GM12872 (cell line): ENCODE results near the gene ZNF598.

ENCODE experiments used
- TF ChIP-seq, protein P1 (sequence below): IDR thresholded peaks from 3 replicates; pipeline ENCODE4 v1.5.1; 2011; ENCODE audit warnings: low read depth, mild to moderate bottlenecking, low read length, moderate library complexity; ENCODE audit not compliant: insufficient read depth

The ZNF598 gene

DNA sequence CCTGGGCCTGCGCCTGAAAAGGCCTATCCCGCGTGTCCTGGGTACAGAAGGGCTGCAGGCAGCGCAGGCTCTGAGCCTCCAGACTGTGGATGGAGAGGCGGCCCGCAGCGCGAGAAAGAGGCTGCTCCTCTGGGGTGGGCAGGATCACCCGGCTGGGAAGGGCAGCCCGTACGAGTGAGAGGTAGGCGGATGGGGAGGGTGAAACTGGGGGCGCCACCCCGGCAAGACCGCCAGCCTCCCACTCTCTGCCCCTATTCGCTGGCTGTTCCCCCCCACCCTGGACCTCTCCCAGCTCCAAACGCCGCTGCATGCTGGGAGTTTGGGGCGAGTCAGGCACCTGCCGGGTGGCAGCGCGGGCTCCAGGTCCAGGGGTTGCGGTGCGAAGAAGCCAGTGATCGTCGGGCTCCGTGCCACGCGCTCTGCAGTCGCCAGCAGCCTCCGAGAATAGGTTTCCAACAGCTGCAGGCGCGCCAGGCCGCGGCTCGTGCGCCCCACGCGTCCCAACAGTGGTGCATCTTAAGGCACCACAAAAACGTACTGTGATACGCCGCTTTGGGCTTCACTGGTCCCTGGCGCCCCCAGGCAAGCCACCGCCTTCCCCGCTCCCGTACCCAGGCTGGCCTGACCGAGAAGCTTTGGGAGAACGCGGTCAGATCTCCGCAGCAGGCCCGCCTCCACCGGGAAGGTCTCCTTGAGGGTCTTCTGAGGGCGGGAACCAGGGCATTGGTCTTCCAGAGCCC is 29.4 kb downstream of the ZNF598 start:
- TF ChIP-seq, protein P1, sequence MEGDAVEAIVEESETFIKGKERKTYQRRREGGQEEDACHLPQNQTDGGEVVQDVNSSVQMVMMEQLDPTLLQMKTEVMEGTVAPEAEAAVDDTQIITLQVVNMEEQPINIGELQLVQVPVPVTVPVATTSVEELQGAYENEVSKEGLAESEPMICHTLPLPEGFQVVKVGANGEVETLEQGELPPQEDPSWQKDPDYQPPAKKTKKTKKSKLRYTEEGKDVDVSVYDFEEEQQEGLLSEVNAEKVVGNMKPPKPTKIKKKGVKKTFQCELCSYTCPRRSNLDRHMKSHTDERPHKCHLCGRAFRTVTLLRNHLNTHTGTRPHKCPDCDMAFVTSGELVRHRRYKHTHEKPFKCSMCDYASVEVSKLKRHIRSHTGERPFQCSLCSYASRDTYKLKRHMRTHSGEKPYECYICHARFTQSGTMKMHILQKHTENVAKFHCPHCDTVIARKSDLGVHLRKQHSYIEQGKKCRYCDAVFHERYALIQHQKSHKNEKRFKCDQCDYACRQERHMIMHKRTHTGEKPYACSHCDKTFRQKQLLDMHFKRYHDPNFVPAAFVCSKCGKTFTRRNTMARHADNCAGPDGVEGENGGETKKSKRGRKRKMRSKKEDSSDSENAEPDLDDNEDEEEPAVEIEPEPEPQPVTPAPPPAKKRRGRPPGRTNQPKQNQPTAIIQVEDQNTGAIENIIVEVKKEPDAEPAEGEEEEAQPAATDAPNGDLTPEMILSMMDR, result no peak

DNA sequence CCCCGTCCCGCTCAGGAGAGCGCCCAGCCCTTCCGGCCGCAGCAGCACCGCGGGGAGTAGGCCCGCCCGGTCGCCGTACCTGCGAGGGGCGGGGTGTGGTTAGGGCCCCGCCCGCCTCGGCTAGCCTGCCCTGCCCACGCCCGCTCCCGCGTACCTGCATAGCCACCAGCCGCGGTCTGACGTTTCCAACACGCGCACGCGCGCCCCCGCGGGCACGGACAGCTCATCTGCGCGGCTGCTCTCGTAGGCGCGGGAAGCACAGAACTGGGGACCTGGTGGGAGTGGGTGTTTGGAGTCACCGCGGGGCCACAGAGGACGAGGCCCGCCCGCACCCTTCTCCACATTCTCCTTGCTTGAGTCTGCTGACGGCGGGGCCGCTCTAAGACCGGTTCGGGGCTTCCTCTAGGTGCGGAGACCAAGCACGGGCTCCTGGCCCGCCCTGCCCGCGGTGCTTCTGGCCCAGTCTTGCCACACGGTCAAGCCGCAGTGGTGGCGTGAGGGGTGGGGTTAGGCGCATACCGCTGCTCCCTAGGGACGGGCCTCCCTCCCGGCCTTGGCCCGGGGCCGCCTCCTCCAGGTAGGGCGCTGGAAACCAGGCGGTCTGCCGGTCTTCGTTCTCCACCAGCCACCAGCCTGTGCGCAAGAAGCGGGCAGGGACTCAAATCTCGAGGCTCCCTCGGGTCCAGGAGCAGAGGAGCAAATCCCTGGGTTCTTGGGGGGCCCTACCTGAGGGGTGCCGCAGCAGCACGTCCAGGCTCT is 30.2 kb downstream of the ZNF598 start:
- TF ChIP-seq, protein P1, result no peak

DNA sequence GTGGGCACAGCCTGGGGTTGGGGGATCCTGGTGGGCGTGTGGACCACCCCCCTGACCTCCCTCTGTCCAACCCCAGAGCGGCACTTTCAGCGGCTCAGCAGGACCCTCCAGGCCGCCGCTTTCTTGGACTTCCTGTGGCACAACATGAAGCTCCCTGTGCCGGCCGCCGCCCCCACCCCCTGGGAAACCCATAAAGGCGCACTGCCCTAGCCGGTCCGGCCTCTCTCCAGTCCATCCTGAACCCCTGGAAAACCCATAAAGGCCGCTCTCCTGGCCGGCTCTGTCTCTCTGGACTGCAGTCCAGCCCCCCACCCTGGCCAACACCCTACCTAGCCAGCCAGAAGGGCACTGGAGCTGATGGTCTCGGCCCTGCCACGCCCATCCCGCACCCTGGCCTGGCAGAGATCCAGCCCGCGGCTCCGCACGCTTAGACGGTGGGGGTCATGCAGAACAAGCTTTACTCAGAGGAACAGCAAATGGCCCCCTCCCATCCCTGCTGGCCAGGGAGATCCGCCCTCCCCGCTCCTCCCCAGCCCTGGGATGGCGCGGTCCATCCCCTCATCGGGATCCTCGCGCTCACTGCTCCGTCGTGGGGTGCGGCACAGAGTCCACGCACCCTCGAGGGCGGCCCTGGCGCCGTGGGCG is 31.0 kb downstream of the ZNF598 start:
- TF ChIP-seq, protein P1, result no peak

DNA sequence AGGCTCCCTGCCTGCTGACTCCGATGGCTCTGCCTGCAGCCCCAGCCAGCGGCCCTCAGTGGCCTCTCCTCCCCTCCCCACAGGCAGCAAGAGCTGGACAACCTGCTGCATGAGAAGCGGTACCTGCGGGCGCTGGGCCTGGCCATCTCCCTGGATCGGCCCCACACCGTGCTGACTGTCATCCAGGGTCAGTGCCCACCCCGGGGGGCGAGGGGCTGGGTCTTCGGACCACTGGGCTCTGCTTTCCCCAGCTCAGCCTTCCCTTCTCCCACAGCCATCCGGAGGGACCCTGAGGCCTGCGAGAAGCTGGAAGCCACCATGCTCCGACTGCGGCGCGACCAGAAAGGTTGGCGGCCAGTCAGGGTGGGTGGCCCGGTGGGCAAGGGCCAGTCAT is 31.7 kb downstream of the ZNF598 start:
- TF ChIP-seq, protein P1, result no peak

DNA sequence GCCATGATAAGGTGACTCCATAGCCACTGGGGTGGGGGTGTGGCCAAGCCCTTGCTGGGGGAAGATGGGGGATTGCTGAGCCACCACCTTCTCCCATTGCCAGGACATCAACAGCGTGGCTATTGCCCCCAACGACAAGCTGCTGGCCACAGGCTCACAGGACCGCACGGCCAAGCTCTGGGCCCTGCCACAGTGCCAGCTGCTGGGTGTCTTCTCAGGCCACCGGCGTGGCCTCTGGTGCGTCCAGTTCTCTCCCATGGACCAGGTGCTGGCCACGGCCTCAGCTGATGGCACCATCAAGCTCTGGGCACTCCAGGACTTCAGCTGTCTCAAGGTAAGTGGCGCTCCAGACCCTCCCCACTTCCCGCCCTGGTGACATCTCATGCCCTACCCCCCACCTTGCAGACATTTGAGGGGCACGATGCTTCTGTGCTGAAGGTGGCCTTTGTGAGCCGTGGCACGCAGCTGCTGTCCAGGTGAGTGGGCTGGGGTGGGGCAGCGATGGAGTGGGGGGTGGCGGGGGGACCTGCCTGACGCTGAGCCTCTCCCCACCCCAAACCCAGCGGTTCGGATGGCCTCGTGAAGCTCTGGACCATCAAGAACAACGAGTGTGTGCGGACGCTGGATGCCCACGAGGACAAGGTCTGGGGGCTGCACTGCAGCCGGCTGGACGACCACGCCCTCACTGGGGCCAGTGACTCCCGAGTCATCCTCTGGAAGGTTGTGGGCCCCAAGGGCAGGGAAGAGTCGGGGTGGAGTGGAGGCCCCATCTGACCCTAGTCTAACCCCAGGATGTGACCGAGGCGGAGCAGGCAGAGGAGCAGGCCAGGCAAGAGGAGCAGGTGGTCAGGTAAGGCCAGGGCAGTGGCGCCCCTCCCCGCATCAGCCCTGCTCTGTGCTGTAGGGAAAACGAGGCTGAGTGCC is 32.4 kb downstream of the ZNF598 start:
- TF ChIP-seq, protein P1, result no peak

DNA sequence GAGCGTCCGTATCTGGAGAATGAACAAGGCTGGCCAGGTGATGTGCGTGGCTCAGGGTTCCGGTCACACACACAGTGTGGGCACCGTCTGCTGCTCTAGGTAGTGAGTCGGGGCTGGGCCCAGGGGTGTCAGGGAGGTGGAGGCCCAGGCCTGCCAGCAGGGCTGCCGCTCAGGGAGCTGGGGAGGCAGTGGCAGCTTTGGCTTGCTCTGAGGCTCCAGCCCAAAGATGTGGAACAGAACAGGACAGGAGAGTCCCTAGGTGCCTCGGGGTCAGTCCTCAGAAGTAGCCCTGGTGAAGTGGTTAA is 33.5 kb downstream of the ZNF598 start:
- TF ChIP-seq, protein P1, result no peak
